Stimulated activated CD4-positive, alpha-beta T cell treated with anti-CD3 and anti-CD28 coated beads, Interleukin-4, amount 100 ng/mL, for 48 hours (primary cell): ENCODE results near the gene TNRC6C.
A peak's percentile ranks its signal among the peaks of the same experiment; 100 is the strongest.

ENCODE experiments used
- DNase-seq, 2 donors: peaks; one replicate each; pipeline ENCODE4 v3.0.0-alpha.2; 2020; ENCODE audit warnings: low read depth in 2 of 2

Gene TNRC6C

DNA sequence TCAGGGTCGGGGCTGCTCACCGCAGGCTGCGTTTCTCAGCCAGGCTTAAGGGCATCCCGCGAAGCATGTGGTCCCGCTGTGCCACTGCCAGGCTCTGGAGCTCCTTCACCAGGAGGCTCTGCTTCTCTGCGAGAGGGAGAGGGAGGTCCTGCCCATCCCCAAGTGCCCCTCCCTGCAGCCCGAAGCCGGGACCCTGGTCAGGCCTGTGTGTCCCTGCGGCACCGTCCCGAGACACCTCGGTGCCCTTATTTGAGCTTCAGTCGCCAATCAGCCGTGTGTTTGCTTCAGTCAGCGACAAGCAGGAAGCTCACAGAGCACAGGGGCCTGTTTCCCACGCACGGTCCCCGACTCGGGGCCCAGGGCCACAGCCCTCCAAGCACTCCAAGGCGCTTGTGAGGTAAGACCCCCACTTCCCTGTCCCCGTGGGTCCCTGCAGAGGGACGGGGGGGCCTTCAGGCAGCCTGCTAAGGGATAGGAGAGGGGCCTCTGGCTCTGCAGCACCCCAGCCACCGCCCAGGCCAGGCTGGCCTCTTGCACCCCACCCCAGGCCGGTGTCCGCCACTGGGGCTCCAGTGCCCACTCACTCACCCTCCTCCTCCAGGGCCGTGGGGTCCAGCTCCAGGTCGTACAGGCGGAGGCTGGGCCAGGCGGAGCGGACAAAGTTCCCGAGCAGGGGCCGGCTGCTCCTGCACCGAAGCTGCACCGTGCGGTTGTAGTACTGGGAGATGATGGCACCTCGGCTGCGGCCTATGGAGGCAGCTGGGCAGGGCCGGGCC is 166.8 kb downstream of the TNRC6C start:
- no peak for DNase-seq

DNA sequence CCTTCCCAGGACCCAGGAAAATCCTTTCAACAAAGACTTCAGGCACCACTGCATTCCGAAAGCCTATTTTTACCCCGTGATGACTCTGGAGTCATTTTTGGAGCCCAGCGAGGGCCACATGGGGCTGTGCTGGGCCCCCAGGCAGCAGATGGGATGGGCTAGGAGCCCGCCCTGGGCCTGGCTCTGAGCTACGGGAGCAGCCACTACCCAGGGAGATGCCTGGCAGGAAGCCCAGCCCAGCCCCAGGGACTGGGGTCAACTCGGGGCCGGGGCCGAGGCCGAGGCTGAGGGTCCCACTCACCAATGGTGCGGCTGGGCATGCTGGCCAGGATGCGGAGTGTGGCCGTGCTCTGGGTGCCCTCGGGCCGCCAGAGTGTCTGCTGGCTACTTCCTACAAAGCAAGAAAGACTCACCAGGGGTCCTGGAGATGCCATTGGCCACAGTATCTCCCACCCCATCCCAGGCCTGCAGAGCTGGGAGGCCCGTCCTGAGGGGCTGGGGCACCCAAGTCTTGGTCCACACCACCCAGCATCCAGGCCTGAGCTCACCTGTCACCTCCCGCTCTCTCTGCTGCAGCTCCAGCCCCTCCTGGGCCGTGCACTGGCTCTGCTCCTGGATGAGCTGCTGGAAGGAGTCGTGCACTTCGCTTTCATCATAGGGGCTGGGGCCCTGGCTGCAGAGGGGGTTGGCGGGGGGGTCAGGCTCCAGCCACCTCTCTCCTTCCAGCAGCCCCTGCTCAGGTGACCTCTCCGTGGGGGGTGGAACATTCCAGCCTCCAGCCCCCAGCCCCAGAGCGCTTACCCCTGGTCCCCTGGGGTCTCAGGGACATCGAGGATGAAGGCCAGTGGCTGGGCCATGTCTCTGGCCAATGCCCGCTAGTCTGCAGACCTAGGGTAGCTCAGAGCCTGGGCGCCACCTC is 167.7 kb downstream of the TNRC6C start:
- no peak for DNase-seq

DNA sequence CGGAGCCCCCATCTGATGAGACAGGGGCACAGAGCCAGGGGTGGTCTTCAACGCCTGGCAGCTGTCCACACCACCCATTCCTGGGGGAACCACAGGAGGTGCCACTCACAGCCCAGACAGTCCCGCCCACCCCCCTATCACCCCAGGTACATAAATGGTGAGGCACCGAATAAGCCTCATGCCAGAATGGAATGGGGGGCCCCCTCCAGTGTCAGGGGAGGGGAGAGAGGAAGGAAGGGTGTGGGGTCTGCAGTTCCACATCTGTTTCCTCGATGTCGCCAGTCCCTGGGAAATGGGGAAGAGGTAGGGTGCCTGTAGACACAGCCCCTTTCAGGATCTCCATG is 168.4 kb downstream of the TNRC6C start:
- no peak for DNase-seq

DNA sequence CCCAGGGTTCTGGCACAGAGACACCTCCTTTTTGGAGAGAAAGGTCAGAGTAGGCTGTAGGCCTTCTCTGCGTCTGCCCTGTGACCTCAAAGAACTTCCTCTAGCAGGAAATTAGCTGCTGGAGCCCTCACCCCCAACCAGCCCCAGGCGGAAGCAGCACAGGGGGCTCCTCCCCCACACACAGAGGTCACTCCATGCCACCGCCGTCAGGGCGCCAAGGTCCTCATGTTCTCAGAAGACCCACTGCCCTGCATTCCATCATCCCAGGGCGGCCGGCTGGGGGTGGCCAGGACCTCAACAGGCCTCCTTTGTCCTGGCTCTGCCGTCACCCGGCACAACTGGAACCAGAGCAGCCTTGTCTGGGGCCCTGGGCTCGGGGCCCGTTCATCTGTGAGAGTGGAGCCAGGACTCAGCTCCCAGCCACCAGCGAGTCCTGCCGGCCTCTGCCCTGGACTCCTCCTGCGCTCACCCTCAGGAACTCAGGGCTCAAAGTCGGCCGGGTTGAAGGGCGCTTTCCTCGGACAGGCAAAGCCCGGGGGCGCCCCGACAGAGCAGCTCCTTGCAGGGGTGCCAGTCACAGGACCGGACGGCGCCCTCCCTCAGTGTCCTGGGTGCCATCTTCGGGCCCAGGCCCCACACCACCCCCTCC is 168.9 kb downstream of the TNRC6C start:
- DNase-seq, result peak in 1 of 2 donors; percentile 56

DNA sequence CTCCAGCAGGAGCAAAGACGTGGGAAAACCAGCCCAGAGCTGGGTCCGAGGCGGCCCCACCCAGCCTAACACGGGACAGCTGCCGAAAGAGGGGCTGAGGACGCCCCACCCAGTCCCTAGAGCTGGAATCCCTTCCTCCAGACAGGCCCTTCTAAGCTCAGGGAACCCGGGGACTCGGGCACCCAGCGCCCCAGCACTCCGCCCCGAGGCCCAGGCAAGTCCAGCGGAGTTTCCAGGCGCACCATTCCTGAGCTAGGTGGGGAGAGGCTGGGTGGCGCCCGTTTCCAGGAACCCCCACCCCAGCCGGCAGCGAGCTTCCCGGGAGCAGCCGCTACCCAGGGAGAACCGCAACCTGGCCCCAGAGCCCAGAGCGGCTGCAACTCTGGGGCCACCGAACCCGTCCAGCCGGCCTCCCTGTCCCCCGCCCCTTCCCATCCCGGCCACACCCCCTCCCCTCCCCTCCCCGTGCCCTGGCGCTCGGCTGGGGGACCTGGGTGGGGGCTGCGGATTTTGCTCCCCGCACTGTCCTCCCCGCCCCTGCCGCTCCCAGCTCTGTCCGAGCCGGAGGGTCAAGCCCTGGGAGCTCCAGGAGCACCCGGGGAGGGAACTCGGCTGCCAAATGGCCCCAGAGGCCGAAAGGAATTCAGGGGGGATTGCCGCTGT is 169.5 kb downstream of the TNRC6C start:
- DNase-seq, result no peak

DNA sequence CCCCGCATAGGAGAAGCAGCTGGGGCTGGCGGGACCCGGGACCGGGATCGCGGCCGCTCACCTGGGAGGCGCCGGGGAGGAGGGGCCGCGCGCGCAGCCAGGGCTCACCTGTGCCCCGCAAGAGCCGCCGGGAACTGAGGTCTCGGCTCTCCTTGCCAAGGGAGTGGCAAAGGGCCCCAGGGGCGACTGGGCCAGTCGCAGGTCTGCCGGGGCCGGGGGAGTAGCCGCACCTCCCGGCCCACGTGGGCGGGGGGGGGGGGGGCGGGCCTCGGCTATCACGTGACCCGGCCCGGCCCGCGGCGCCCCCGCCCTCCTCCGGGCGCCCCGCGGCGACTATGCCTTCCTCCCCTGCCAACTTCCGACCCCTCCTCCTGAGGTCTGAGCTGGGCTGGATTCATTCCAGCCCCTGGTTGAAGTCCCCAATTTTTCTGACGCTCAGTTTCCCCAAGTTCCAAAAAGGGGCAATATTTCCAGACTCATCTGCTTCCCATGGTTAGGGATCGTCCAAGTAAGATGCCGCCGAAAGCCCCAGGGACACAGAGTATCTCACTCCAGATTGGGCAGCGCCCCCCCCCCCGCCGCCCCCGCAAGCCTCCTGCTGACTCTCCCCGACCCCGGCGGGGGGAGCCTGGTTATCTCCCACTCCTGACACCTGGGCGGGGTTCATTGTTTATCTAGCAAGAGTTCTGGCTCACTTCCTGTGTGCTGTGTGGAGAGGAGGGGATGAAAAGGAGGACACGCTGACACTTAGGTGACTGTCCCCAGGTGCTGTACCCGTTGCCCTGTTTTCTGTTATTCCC is 170.2 kb downstream of the TNRC6C start, which contains the start of gene TMC6:
TMC6 (minus strand) TSS at position 205 of the 800 bp plus-strand sequence. CDS start 1,923 bp downstream, outside the sequence.
- no peak for DNase-seq

DNA sequence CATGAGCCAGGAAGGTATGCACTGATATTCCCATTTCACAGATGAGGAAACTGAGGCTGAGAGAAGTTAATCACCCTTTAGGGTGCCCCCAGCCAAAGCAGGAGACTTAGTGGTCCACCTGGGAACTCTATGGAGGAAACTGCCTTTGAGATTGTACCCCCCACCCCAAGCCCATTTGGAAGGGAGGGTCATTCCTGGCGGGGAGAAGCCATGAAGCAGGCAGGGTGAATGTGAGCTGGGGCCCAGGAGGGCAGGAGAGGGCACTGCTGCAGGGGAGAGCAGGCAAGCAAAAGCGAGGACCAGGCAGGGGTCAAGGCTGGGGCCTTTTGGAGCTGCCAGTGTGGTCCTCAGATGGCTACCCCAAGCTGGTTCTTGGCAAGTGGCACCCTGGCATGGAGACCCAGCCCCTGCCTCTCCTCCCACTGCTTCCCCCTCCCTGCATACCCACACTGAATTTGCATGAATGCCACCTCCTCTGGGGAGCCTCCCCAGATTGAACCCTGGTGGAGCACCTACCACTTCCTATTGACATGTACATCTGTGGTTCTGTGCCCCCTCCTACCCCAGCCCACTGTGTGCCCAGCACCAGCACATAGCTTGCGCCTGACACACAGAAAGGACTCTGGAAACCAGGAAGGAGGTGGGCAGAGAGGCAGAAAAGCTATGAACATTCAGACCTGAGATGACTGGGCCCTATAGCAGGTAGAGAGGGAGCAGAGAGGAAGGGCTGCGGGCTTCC is 171.0 kb downstream of the TNRC6C start:
- no peak for DNase-seq

DNA sequence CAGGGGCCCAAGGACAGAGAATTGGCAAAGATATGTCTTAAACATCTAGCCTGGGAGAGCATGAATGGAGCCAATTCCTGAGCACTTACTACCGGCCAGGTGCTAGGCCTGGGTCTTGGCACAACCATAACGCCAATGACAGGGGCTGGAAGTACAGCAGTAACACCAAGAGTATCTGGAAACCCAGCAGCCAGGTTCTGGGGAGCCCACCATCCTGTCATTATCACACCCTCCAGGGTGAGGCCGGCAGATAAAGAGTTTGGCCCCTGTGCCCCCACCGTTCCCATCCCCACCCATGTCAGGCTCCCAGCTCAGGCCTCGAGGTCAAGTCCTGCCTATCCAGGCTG is 171.6 kb downstream of the TNRC6C start:
- DNase-seq, result no peak

DNA sequence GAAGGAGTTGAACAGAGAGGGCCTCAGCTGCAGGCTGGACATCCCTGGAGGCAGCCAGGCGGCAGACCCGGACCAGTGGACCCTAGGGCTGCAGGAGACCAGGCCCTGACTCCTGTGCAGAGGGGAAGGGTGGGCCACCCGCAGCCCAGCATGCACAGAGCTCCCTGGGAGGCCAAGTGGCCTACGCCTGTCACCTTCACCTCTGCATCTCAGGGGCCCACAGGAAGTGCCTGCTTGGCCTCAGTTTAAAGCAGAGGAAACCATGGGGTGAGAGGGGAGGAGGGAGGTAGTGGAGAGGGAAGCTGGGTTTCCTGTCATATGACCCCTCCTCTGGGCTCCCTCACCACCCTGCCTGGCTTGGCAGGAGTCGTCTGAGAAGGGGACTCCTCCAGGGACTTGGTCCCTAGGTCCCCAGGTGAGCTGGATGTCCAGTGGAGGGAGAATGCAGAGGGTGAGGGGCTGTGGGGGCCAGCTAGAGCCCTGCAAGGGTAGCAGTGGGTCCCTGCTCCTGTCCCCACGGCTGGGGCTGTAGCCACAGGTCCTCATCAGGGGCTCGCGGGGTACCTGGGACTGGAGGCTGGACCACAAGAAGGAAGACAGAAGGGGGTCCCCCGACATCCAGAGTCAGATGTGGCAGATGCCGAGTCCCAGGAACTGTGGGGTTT is 172.1 kb downstream of the TNRC6C start, which contains the start of gene TMC8:
TMC8 (plus strand) TSS at position 335 of the 665 bp plus-strand sequence. CDS start 818 bp downstream, outside the sequence.
- DNase-seq, result no peak

DNA sequence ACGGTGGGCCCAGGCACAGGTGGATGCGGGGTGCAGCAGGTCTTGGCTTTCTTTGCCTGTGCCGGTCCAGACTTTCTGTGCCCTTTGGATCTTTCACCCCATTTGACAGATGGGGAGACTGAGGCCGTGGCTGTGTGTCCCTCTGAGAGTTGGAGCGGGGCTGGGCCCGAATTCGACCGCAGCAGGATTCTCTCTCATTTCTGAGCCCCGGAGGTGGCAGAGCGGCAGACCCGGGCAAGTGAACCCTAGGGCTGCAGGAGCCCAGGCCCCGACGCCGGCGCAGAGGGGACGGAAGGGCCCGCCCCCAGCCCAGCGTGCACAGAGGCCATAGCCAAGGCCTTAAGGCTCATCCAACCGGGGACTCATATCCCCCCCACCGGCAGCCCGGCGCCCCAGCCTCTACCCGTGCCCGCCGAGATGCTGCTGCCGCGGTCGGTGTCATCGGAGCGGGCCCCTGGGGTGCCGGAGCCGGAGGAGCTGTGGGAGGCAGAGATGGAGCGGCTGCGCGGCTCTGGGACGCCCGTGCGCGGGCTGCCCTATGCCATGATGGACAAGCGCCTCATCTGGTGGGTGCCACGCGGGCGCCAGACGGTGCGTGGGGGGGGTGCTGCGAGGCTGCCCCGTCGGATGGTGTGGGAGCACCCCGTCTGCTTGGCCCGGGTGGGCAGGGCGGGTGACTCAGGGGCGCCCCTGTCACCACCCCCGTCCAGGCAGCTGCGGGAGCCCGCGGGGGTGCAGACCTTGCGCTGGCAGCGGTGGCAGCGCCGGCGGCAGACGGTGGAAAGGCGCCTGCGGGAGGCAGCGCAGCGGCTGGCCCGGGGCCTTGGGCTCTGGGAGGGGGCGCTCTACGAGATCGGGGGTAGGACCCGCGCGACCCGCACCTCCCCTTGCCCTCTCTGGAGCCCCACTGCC is 172.9 kb downstream of the TNRC6C start:
- DNase-seq, result no peak

DNA sequence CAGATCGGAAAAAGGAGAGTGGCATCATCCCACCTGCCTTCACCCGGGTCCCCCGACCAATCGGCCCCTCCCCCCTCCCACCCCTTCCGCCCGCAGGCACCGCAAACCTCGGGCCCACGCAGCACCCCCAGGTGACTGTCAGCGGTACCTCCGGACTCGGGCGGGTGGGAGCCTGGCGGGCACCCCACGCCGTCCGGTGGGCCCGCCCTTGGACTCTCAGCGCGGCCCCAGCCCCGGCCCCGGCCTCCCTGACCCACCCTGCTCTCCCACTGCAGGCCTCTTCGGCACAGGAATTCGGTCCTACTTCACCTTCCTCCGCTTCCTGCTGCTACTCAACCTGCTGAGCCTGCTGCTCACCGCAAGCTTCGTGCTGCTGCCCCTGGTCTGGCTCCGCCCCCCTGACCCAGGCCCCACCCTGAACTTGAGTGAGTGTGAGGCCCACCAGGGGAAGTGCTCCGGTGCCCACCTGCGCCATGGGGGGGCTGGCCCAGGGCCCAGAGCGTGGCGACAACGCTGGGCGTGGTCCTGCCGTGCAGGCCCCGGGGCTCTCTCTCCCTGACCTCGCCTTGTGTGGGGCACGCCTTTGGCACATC is 173.7 kb downstream of the TNRC6C start:
- DNase-seq, result peak in 1 of 2 donors; percentile 56

DNA sequence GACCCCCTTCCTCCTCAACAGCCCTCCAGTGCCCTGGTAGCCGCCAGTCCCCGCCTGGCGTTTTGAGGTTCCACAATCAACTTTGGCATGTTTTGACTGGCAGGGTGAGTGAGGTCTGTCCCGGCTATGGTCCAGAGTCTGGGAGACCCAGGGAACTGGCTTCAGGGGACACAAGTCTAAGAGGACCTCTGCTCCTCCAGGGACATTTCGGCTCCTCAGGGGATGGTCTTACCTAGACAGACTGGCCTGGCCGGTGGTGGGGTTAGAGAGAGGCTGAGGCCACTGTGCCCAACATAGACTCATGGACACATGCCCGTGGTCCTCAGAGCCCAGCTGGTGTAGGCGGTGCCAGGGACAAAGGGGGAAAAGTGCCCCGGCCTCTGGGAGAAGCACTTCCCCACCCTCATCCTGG is 174.3 kb downstream of the TNRC6C start:
- no peak for DNase-seq

DNA sequence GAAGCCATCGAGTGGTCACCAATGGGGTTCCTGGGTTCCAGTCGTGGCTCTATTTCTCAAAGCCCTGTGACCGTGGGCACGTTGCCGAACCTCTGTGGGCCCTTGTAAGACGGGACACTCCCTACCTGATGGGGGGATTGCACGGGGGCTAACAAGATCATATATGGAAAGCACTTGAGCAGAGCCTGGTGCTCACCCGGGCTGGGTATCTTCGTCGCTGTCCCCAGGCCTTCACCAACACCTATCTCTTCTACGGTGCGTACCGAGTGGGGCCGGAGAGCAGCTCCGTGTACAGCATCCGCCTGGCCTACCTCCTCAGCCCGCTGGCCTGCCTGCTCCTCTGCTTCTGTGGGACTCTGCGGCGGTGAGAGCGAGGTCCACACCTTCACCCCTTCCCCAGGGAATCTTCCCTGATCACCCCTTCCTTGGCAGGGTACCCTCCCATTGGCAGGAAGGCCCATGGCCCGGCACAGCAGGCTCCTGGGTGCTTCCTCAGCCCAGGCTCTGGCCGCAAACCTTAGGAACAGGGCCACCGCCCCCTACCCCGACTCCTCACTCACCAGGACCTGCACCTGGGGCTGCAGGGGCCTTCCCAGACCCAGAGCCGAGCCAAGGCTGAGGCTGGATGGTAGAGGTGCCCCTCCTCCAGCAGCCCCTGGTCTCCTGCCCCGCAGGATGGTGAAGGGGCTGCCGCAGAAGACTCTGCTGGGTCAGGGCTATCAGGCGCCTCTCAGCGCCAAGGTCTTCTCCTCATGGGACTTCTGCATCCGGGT is 174.9 kb downstream of the TNRC6C start:
- DNase-seq, result no peak

DNA sequence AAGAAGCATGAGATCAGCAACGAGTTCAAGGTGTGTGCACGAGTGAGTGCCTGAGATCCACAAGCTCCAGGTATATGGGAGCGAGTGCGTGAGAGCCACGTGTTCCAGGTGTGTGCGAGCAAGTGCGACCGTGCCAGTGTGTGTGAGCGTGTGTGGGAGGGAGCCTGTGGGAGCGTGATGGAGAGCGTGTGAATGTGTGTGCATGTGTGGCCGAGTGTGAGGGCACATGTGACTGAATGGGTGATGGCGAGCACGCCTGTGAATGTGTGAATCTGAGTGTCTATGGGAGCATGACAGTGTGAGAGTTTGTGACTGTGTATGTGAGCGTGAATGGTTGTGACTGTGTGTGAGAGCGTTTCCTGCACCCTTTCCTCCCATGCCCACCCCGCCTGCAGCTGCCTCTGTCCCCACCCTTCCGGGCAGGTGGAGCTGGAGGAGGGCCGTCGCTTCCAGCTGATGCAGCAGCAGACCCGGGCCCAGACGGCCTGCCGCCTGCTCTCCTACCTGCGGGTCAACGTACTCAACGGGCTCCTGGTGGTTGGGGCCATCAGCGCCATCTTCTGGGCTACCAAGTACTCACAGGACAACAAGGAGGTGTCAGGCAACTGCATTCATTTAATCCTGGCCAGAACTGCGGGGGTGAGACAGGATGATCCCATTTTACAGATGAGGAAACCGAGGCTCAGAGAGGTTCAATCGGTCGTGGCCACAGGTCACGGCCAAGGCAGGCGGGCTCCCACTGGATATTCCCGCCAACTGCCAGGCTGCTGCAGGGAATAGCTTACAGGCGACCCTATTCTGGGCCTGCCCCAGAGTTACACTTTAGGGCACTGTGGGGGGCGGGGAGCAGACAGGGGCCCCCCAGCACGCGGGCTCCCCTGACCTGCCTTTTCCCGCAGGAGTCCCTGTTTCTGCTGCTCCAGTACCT is 175.7 kb downstream of the TNRC6C start:
- DNase-seq, result peak in 1 of 2 donors; percentile 66

DNA sequence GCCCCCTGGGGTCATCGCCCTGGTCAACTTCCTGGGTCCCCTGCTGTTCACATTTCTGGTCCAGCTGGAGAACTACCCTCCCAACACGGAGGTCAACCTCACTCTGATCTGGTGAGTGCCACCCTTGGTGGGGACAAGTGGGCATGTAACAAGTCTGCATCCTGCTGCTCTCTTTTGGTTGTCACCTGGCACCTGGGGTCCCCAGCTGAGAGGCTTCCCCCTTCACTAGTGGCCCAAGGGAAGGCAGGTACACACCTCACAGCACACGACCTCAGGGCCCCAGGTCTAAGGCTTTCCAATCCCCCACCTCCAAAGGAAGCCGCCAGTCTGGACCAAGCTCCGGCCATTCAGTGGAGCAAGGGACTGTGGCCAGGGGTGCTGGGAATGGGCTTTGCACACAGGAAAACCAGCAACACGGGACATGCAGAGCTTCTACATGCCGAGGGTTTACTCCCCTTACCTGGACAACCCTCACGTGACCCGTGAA is 176.4 kb downstream of the TNRC6C start:
- DNase-seq, result no peak

DNA sequence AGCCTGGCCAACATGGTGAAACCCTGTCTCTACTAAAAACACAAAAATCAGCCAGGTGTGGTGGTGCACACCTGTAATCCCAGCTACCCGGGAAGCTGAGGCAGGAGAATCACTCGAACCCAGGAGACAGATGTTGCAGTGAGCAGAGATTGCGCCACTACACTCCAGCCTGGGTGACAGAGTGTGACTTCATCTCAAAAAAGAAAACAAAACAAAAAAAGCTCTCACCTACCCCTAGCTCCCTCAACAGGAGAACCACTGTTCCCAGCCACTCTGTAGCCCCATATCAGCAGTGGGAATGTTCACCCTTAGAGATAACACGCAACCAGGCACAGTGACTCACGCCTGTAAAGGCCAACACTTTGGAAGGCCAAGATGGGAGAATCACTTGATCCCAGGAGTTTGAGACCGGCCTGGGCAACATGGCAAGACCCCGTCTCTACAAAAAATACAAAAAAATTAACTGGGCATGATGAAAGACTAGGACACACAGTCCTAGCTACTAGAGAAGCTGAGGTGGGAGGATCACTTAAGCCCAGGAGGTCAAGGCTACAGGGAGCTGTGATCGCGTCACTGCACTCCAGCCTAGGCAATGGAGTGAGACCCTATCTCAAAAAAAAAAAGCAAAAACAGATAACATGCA is 177.5 kb downstream of the TNRC6C start:
- no peak for DNase-seq
